HCT116 (cell line): ENCODE data around the gene UBE2G2.

ENCODE experiments used
- EZH2 ChIP-seq: fragments of 200-600 bp; sonication (generic); IDR thresholded peaks from 2 replicates; pipeline ENCODE4 v1.6.1; 2017; ENCODE audit warnings: antibody characterized with exemption, mixed run types
- JUND ChIP-seq: IDR thresholded peaks from 2 replicates; pipeline ENCODE4 v1.6.1; 2012
- POLR2A ChIP-seq: IDR thresholded peaks from 2 replicates; pipeline ENCODE4 v1.7.0; 2011; ENCODE audit warnings: borderline replicate concordance; ENCODE audit not compliant: insufficient read depth, insufficient read length; ENCODE audit errors: extremely low read depth
- POLR2AphosphoS5 ChIP-seq: IDR thresholded peaks from 2 replicates; pipeline ENCODE4 v1.6.1; 2011; ENCODE audit warnings: mild to moderate bottlenecking, low read depth, low read length, moderate library complexity
- RAD21 ChIP-seq: IDR thresholded peaks from 2 replicates; pipeline ENCODE4 v1.6.1; 2012; ENCODE audit warnings: low read depth, mild to moderate bottlenecking
- SIN3A ChIP-seq: IDR thresholded peaks from 2 replicates; pipeline ENCODE4 v1.6.1; 2012; ENCODE audit warnings: low read depth
- SRF ChIP-seq: IDR thresholded peaks from 2 replicates; pipeline ENCODE4 v1.6.1; 2012; ENCODE audit warnings: low read depth
- ZFX ChIP-seq: fragments of 450-650 bp; IDR thresholded peaks from 2 replicates; pipeline ENCODE4 v1.6.1; 2017
- ZNF274 ChIP-seq: fragments of 200-500 bp; sonication (Bioruptor generic); IDR thresholded peaks from 2 replicates; pipeline ENCODE4 v1.6.1; 2014; ENCODE audit warnings: mild to moderate bottlenecking, low read depth, low read length, inconsistent platforms
- TF ChIP-seq, protein P1 (sequence below), 3 experiments: fragments of 200-600 bp in 1 of 3; sonication (generic) in 1 of 3; IDR thresholded peaks in 2 of 3; conservative IDR thresholded peaks in 1 of 3; 2 replicates each; pipeline ENCODE4 v1.5.1; 2012 to 2017; ENCODE audit warnings: low read depth in 2 of 3, low read length in 2 of 3, antibody characterized with exemption in 1 of 3, borderline replicate concordance in 1 of 3, control low read depth in 1 of 3, mild to moderate bottlenecking in 1 of 3, mixed read lengths in 1 of 3, mixed run types in 1 of 3, moderate library complexity in 1 of 3; ENCODE audit not compliant: insufficient read depth in 1 of 3
- TF ChIP-seq, protein P2 (sequence below): IDR thresholded peaks from 2 replicates; pipeline ENCODE4 v1.6.1; 2012

DNA sequence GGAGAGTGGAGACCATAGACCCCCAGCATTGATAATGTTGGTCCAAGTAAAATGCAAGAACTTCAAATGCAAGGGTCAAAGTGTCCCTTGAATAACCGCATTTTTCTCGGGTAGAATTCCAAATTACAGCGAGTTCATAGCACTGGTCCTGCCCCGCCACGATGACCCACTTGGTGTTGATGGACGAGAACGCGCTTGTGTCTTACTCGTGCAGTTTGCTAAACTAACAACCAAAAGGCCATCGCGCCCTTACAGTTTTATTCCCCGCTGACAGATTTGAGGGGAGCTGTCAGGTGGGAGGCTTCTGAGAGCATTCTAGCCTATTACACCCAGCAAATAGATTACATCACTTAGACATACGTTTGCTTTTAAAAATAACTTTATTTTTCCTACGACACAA lies 72.9 kb downstream of the UBE2G2 start:
- TF ChIP-seq RAD21 (no peak), SRF (no peak), ZFX (no peak), POLR2A (no peak), EZH2 (no peak), ZNF274 (no peak), POLR2AphosphoS5 (no peak), SIN3A (no peak), JUND (no peak)
- TF ChIP-seq, protein P1, sequence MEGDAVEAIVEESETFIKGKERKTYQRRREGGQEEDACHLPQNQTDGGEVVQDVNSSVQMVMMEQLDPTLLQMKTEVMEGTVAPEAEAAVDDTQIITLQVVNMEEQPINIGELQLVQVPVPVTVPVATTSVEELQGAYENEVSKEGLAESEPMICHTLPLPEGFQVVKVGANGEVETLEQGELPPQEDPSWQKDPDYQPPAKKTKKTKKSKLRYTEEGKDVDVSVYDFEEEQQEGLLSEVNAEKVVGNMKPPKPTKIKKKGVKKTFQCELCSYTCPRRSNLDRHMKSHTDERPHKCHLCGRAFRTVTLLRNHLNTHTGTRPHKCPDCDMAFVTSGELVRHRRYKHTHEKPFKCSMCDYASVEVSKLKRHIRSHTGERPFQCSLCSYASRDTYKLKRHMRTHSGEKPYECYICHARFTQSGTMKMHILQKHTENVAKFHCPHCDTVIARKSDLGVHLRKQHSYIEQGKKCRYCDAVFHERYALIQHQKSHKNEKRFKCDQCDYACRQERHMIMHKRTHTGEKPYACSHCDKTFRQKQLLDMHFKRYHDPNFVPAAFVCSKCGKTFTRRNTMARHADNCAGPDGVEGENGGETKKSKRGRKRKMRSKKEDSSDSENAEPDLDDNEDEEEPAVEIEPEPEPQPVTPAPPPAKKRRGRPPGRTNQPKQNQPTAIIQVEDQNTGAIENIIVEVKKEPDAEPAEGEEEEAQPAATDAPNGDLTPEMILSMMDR (IDR thresholded peaks at IDR 0.05 in 2 of 3, conservative IDR thresholded peaks at IDR 0.05 in 1 of 3; ENCODE audit: borderline replicate concordance in 1 of 3, insufficient read depth in 1 of 3, low read depth in 2 of 3, low read length in 2 of 3) = no peak
- TF ChIP-seq, protein P2, sequence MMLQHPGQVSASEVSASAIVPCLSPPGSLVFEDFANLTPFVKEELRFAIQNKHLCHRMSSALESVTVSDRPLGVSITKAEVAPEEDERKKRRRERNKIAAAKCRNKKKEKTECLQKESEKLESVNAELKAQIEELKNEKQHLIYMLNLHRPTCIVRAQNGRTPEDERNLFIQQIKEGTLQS = no peak
